ENCODE results near the gene SAT1.

- TF ChIP-seq CTCF (optimal IDR thresholded peaks at IDR 0.05 in 1 of 3, IDR thresholded peaks at IDR 0.05 in 1 of 3, conservative IDR thresholded peaks at IDR 0.05 in 1 of 3; ENCODE audit: extremely low read depth in 1 of 3, insufficient read depth in 2 of 3, low read length in 3 of 3) (no peak), EZH2 (IDR thresholded peaks at IDR 0.05; ENCODE audit: low read length) (no peak)
These were observed 22.4 kb downstream of the SAT1 start for GRCh38 chrX:23805389-23805788.

All from keratinocyte (primary cell).